Right atrium auricular region (tissue), 2 donors: Measurements from ENCODE around the gene SMURF1. TPM values are rescaled to one million over a fixed set of nuclear protein-coding genes. Genes with fewer than 3 reads are reported as not detected.

Experiments
- DNase-seq: peaks from one replicate; pipeline ENCODE4 v3.0.0-alpha.2; 2019; ENCODE audit warnings: low spot score
- H3K27ac ChIP-seq, 2 donors: fragments of 200-600 bp; sonication (generic); 1 replicate in 1 of 2; 2 replicates in 1 of 2; pipeline ENCODE4 v1.5.1; 2016 to 2019
- H3K27me3 ChIP-seq, 2 donors: fragments of 200-600 bp; sonication (generic); one replicate each; pipeline versions ENCODE4 v1.5.1 to v1.6.0; 2017 to 2019
- H3K36me3 ChIP-seq: fragments of 200-600 bp; sonication (generic); one replicate; pipeline ENCODE4 v1.5.1; 2016
- H3K4me1 ChIP-seq, 2 donors: fragments of 200-600 bp; sonication (generic); one replicate each; pipeline versions ENCODE4 v1.5.1 to v1.6.0; 2017 to 2019
- H3K4me3 ChIP-seq, 2 donors: fragments of 200-600 bp; sonication (generic); 1 replicate in 1 of 2; 2 replicates in 1 of 2; pipeline ENCODE4 v1.5.1; 2017 to 2019; ENCODE audit warnings: mild to moderate bottlenecking in 1 of 2, moderate library complexity in 1 of 2
- H3K9me3 ChIP-seq, 2 donors: fragments of 200-600 bp; sonication (generic); one replicate each; pipeline ENCODE4 v1.5.1; 2019
- CTCF ChIP-seq, 2 donors: fragments of 200-600 bp; sonication (generic); IDR thresholded peaks; one replicate each; pipeline ENCODE4 v1.5.1; 2019; ENCODE audit warnings: antibody characterized with exemption in 2 of 2
- total RNA-seq, 2 donors: library from RNA; depleted of rRNA; stranded (reverse); fragments of >200 nt; gene quantifications; one replicate each; pipeline ENCODE4 v1.1.0, GENCODE V29; 2016

The SMURF1 gene
- total RNA-seq, 2 donors from 2014 or later: 9.0 to 14.3 TPM

- Histone ChIP-seq H3K4me1 (peaks cover 0 to 53% of the 10 kb centered on the region in 2 donors), H3K4me3 (peak overlapping the region in 1 of 2 donors; percentile 100), H3K9me3 (no peaks in the 10 kb centered on the region), H3K27me3 (no peaks in the 10 kb centered on the region), H3K27ac (peak overlapping the region; percentile 94 to 98), H3K36me3 (no peaks in the 10 kb centered on the region)
- TF ChIP-seq CTCF (IDR thresholded peaks at IDR 0.05): no peak
- DNase-seq: no peak
These were observed 3.1 kb downstream of the SMURF1 start for GRCh38 chr7:99140813-99141212.

- no peaks in the 10 kb centered on the region for H3K27me3 ChIP-seq
- H3K9me3 ChIP-seq: no peaks in the 10 kb centered on the region
- peak overlapping the region in 1 of 2 donors; percentile 2 for H3K27ac ChIP-seq
- no peaks in the 10 kb centered on the region for H3K36me3 ChIP-seq
- peaks cover 0 to 53% of the 10 kb centered on the region in 2 donors for H3K4me1 ChIP-seq
- no peak overlapping the region for H3K4me3 ChIP-seq
- DNase-seq: no peak
- TF ChIP-seq CTCF (IDR thresholded peaks at IDR 0.05): no peak
These were observed 4.9 kb downstream of the SMURF1 start for GRCh38 chr7:99139036-99139435.

GRCh38 chr7:99137411-99138180 lies 6.3 kb downstream of the SMURF1 start:
- H3K27me3 ChIP-seq: no peaks in the 10 kb centered on the region
- H3K36me3 ChIP-seq: no peaks in the 10 kb centered on the region
- H3K4me3 ChIP-seq: no peak overlapping the region
- no peak overlapping the region for H3K27ac ChIP-seq
- TF ChIP-seq CTCF (IDR thresholded peaks at IDR 0.05): no peak
- no peak for DNase-seq
- no peaks in the 10 kb centered on the region for H3K9me3 ChIP-seq
- H3K4me1 ChIP-seq: peaks cover 0 to 64% of the 10 kb centered on the region in 2 donors

GRCh38 chr7:99135938-99136337 lies 8.0 kb downstream of the SMURF1 start:
- Histone ChIP-seq H3K9me3 (no peaks in the 10 kb centered on the region), H3K27me3 (no peaks in the 10 kb centered on the region), H3K4me1 (peaks cover 0 to 55% of the 10 kb centered on the region in 2 donors)

GRCh38 chr7:99133766-99134564 lies 9.9 kb downstream of the SMURF1 start:
- no peak for DNase-seq
- Histone ChIP-seq H3K4me1 (peaks cover 0 to 45% of the 10 kb centered on the region in 2 donors), H3K4me3 (no peak overlapping the region), H3K9me3 (no peaks in the 10 kb centered on the region), H3K27me3 (no peaks in the 10 kb centered on the region), H3K27ac (no peak overlapping the region), H3K36me3 (no peaks in the 10 kb centered on the region)
- TF ChIP-seq CTCF (IDR thresholded peaks at IDR 0.05): no peak

More at GRCh38 chr7:99135938-99136337, 8.0 kb downstream of the SMURF1 start:
- TF ChIP-seq CTCF (IDR thresholded peaks at IDR 0.05): no peak
- Histone ChIP-seq H3K4me3 (no peak overlapping the region), H3K36me3 (no peaks in the 10 kb centered on the region), H3K27ac (no peak overlapping the region)
- no peak for DNase-seq
